IMR-90 (cell line): ENCODE measurements around the gene CERS6. TPM values are rescaled to one million over a fixed set of nuclear protein-coding genes. Genes with fewer than 3 reads are reported as not detected.

Experiments
- ATAC-seq: fragments of 200-7000 bp; cut with Tn5 transposase; 2 replicates; pipeline ENCODE4 v1.9.1; 2020; ENCODE audit warnings: low read depth, mild to moderate bottlenecking, moderate library complexity
- BruUV-seq: library from RNA; stranded (reverse); fragments of 400-500 nt; replicated peaks from 2 replicates; lab custom pipeline; 2021; lab: Mats Ljungman, UMichigan
- CTCF ChIA-PET: fragments of 300-600 bp; formaldehyde crosslinking; extraction: SDS; loops from one replicate; lab custom pipeline; 2021; ENCODE audit warnings: antibody characterized with exemption; lab: Yijun Ruan, JAX
- POLR2A ChIA-PET: fragments of 300-600 bp; sonication (Branson Sonifier 250); formaldehyde crosslinking; loops from one replicate; lab custom pipeline; 2022; ENCODE audit warnings: antibody characterized with exemption; ENCODE audit not compliant: unreplicated experiment; lab: Charles Lee
- DNase-seq: peaks from one replicate; pipeline ENCODE4 v3.0.0; 2013
- H2AFZ ChIP-seq: replicated peaks from 2 replicates; pipeline ENCODE3; 2013; ENCODE audit warnings: low read length, mild to moderate bottlenecking; ENCODE audit not compliant: poor library complexity
- H2AK5ac ChIP-seq: 2 replicates; pipeline ENCODE4 v1.6.1; 2013; ENCODE audit warnings: low read depth, low read length, inconsistent platforms
- H2AK9ac ChIP-seq: replicated peaks from 2 replicates; pipeline ENCODE3; 2013; ENCODE audit warnings: mild to moderate bottlenecking, low read depth, low read length, moderate library complexity; ENCODE audit not compliant: poor library complexity
- H2BK120ac ChIP-seq: 2 replicates; pipeline ENCODE4 v1.6.1; 2013; ENCODE audit warnings: low read depth, low read length, inconsistent platforms
- H2BK15ac ChIP-seq: 3 replicates; pipeline ENCODE4 v1.6.1; 2013; ENCODE audit warnings: low read depth, low read length, inconsistent platforms
- H2BK20ac ChIP-seq: 2 replicates; pipeline ENCODE4 v1.6.1; 2013; ENCODE audit warnings: low read depth, mild to moderate bottlenecking, inconsistent platforms, low read length, moderate library complexity
- H2BK5ac ChIP-seq: 2 replicates; pipeline ENCODE4 v1.6.1; 2013; ENCODE audit warnings: mild to moderate bottlenecking, low read depth, low read length, inconsistent platforms; ENCODE audit not compliant: poor library complexity, severe bottlenecking
- H3K14ac ChIP-seq: replicated peaks from 2 replicates; pipeline ENCODE4 v1.6.1; 2013; ENCODE audit warnings: low read depth, low read length, inconsistent platforms
- H3K18ac ChIP-seq: 2 replicates; pipeline ENCODE4 v1.6.1; 2013; ENCODE audit warnings: low read depth, low read length, control low read depth
- H3K23ac ChIP-seq: 2 replicates; pipeline ENCODE4 v1.6.1; 2013; ENCODE audit warnings: low read depth, low read length, inconsistent platforms
- H3K27ac ChIP-seq: 2 replicates; pipeline ENCODE4 v1.5.1; 2013; ENCODE audit warnings: mild to moderate bottlenecking, control low read depth, low read length; ENCODE audit not compliant: insufficient read depth
- H3K27me3 ChIP-seq: 2 replicates; pipeline ENCODE4 v1.6.1; 2013; ENCODE audit warnings: low read length; ENCODE audit not compliant: control insufficient read depth, insufficient read depth
- H3K36me3 ChIP-seq: 2 replicates; pipeline ENCODE4 v1.6.1; 2013; ENCODE audit warnings: low read length, mixed read lengths; ENCODE audit not compliant: control insufficient read depth, insufficient read depth
- H3K4ac ChIP-seq: 2 replicates; pipeline ENCODE4 v1.6.1; 2013; ENCODE audit warnings: low read depth, low read length, inconsistent platforms
- H3K4me1 ChIP-seq: 2 replicates; pipeline ENCODE4 v1.6.1; 2013; ENCODE audit warnings: low read length, mixed read lengths; ENCODE audit not compliant: control insufficient read depth, insufficient read depth
- H3K4me2 ChIP-seq: 2 replicates; pipeline ENCODE4 v1.6.1; 2013; ENCODE audit warnings: low read depth, mild to moderate bottlenecking, control low read depth, low read length, moderate library complexity
- H3K4me3 ChIP-seq: 2 replicates; pipeline ENCODE4 v1.5.1; 2013; ENCODE audit warnings: low read depth, mild to moderate bottlenecking, control low read depth, low read length, moderate library complexity; ENCODE audit not compliant: insufficient read depth
- H3K56ac ChIP-seq: 2 replicates; pipeline ENCODE4 v1.6.1; 2013; ENCODE audit warnings: low read length, inconsistent platforms; ENCODE audit not compliant: insufficient read depth; ENCODE audit errors: extremely low read depth
- H3K79me1 ChIP-seq, 2 experiments: 2 replicates each; pipeline ENCODE4 v1.6.1; 2013; ENCODE audit warnings: low read length in 2 of 2, inconsistent platforms in 1 of 2, low read depth in 1 of 2
- H3K9ac ChIP-seq: 2 replicates; pipeline ENCODE4 v1.6.1; 2013; ENCODE audit warnings: low read depth, low read length, control low read depth
- H3K9me1 ChIP-seq: 2 replicates; pipeline ENCODE4 v1.6.1; 2013; ENCODE audit warnings: low read length, inconsistent platforms; ENCODE audit not compliant: insufficient read depth
- H3K9me3 ChIP-seq: 2 replicates; pipeline ENCODE4 v1.6.1; 2013; ENCODE audit warnings: low read length; ENCODE audit not compliant: control insufficient read depth, insufficient read depth
- H4K20me1 ChIP-seq: 2 replicates; pipeline ENCODE4 v1.6.1; 2013; ENCODE audit warnings: low read length, inconsistent platforms; ENCODE audit not compliant: insufficient read depth
- H4K5ac ChIP-seq: 2 replicates; pipeline ENCODE4 v1.6.1; 2013; ENCODE audit warnings: mild to moderate bottlenecking, low read depth, low read length, control low read depth
- H4K8ac ChIP-seq, 2 experiments: 2 replicates each; pipeline ENCODE4 v1.6.1; 2013; ENCODE audit warnings: low read depth in 2 of 2, low read length in 2 of 2, control low read depth in 1 of 2, inconsistent platforms in 1 of 2
- H4K91ac ChIP-seq: 2 replicates; pipeline ENCODE4 v1.6.1; 2013; ENCODE audit warnings: low read depth, low read length, inconsistent platforms; ENCODE audit not compliant: insufficient read depth
- BHLHE40 ChIP-seq: fragments of 150-350 bp; IDR thresholded peaks from 2 replicates; pipeline ENCODE4 v1.6.1; 2016; ENCODE audit warnings: mild to moderate bottlenecking, low read depth, low read length
- CEBPB ChIP-seq: IDR thresholded peaks from 2 replicates; pipeline ENCODE4 v1.6.1; 2012; ENCODE audit warnings: low read depth, low read length, improper control_type of control experiment
- CHD1 ChIP-seq: IDR thresholded peaks from 2 replicates; pipeline ENCODE4 v1.6.1; 2012; ENCODE audit warnings: low read depth, low read length, improper control_type of control experiment
- CTCF ChIP-seq: conservative IDR thresholded peaks from 2 replicates; pipeline ENCODE4 v1.5.1; 2012; ENCODE audit warnings: mild to moderate bottlenecking, low read depth, low read length, improper control_type of control experiment
- MAZ ChIP-seq: IDR thresholded peaks from 2 replicates; pipeline ENCODE4 v1.6.1; 2012; ENCODE audit warnings: low read depth, mild to moderate bottlenecking, low read length, improper control_type of control experiment, moderate library complexity, borderline replicate concordance
- MXI1 ChIP-seq: IDR thresholded peaks from 2 replicates; pipeline ENCODE4 v1.6.1; 2012; ENCODE audit warnings: low read depth, mild to moderate bottlenecking, low read length, moderate library complexity, borderline replicate concordance
- NFE2L2 ChIP-seq: fragments of 150-350 bp; IDR thresholded peaks from 2 replicates; pipeline ENCODE4 v1.6.1; 2016; ENCODE audit warnings: low read depth, mild to moderate bottlenecking, low read length
- RCOR1 ChIP-seq: IDR thresholded peaks from 2 replicates; pipeline ENCODE4 v1.6.1; 2012; ENCODE audit warnings: mild to moderate bottlenecking, low read length, improper control_type of control experiment; ENCODE audit not compliant: insufficient replicate concordance
- RFX5 ChIP-seq: IDR thresholded peaks from 2 replicates; pipeline ENCODE4 v1.8.0; 2012; ENCODE audit warnings: low read depth, mild to moderate bottlenecking, low read length, moderate library complexity
- SMC3 ChIP-seq: fragments of 150-350 bp; IDR thresholded peaks from 2 replicates; pipeline ENCODE4 v1.6.1; 2016; ENCODE audit warnings: low read depth, mild to moderate bottlenecking, antibody characterized with exemption, low read length, moderate library complexity
- USF2 ChIP-seq: fragments of 150-350 bp; IDR thresholded peaks from 2 replicates; pipeline ENCODE4 v1.6.1; 2017; ENCODE audit warnings: mild to moderate bottlenecking, antibody characterized with exemption, low read length, low read depth
- WGBS, 2 experiments: methylation state at CpG; one replicate each; pipeline versions ENCODE4 v1.1.5 to v1.1.7; 2013; ENCODE audit warnings: missing lambda C conversion rate in 2 of 2; ENCODE audit not compliant: insufficient read length in 1 of 2; ENCODE audit errors: extremely low coverage in 2 of 2; 5-methylcytosine and 5-hydroxymethylcytosine counted together
- dilution Hi-C: fragments of 300-500 bp; cut with HindIII; formaldehyde crosslinking; loops from one replicate; pipeline ENCODE4 v1.14.3; 2018; ENCODE audit warnings: low sequenced_read_pairs; ENCODE audit not compliant: unreplicated experiment
- in situ Hi-C: fragments of 300-500 bp; cut with MboI; formaldehyde crosslinking; loops from 3 replicates; pipeline ENCODE4 v1.14.3; 2019; ENCODE audit warnings: low sequenced_read_pairs, inconsistent platforms, mixed read lengths
- intact Hi-C: fragments of 100-400 bp; cut with micrococcal nuclease; formaldehyde crosslinking; loops from 2 replicates; pipeline ENCODE4 v1.10.0; 2022
- polyA plus RNA-seq, 3 experiments: library from polyadenylated mRNA; depleted of rRNA; stranded (reverse); fragments of >200 nt; gene quantifications; 2 replicates each; pipeline ENCODE4 v1.2.3, GENCODE V29; 2012; ENCODE audit warnings: low replicate concordance in 1 of 3
- total RNA-seq: library from RNA; depleted of rRNA; stranded (reverse); fragments of >200 nt; gene quantifications from 2 replicates; pipeline ENCODE4 v1.2.3, GENCODE V29; 2012

The CERS6 gene
- total and polyA plus RNA-seq, 2 of the 4 experiments (the other 2 are of a cell fraction): 2.1 to 5.7 TPM

GRCh38 chr2:168679741-168680310 is 223.8 kb downstream of the CERS6 start:
- POLR2A ChIA-PET: no interaction called here
- Histone ChIP-seq H3K9me3 (no peaks in the 10 kb centered on the region), H4K8ac (no peak overlapping the region), H3K36me3 (no peaks in the 10 kb centered on the region), H4K5ac (no peak overlapping the region), H3K27me3 (no peaks in the 10 kb centered on the region), H2BK5ac (no peak overlapping the region), H3K9ac (no peak overlapping the region), H3K27ac (no peak overlapping the region), H2BK120ac (no peak overlapping the region), H2BK15ac (no peak overlapping the region), H3K18ac (no peak overlapping the region), H3K14ac (no peak overlapping the region), H3K4me1 (no peaks in the 10 kb centered on the region), H2AK5ac (no peak overlapping the region), H2AFZ (no peak overlapping the region), H2BK20ac (no peak overlapping the region), H3K4me3 (no peak overlapping the region), H4K91ac (no peak overlapping the region), H3K56ac (no peak overlapping the region), H3K4ac (no peak overlapping the region), H3K23ac (no peak overlapping the region), H2AK9ac (no peak overlapping the region), H3K4me2 (no peak overlapping the region), H4K20me1 (no peaks in the 10 kb centered on the region), H3K79me1 (no peaks in the 10 kb centered on the region), H3K9me1 (no peaks in the 10 kb centered on the region)
- in situ Hi-C loops: no loop called here
- no TSS peak for BruUV-seq
- no peak for ATAC-seq
- no peak for DNase-seq
- dilution Hi-C loops: no loop called here
- no peak for TF ChIP-seq SMC3
- no peak for TF ChIP-seq CEBPB
- TF ChIP-seq MAZ: no peak
- no peak for TF ChIP-seq MXI1
- no peak for TF ChIP-seq USF2
- TF ChIP-seq NFE2L2: no peak
- TF ChIP-seq RFX5: no peak
- TF ChIP-seq BHLHE40: no peak
- no peak for TF ChIP-seq RCOR1
- TF ChIP-seq CTCF: no peak
- no peak for TF ChIP-seq CHD1
- intact Hi-C loops: no loop called here
- WGBS, 2 experiments: 45% methylated on average over 4 of the region's 8 CpGs; no CpG with 5 or more reads in 1 of the 2 experiments
- CTCF ChIA-PET: no interaction called here
